CD14-positive monocyte (primary cell): ENCODE results near the gene EML4. TPM values are rescaled to one million over a fixed set of nuclear protein-coding genes. Genes with fewer than 3 reads are reported as not detected.
"Not testable (repeated sequence)": the region's sequence is repeated elsewhere in the genome, so short reads cannot be mapped to it uniquely, and the experiment has no call there.

Experiments used
- DNase-seq, 3 donors: peaks; one replicate each; pipeline ENCODE4 v3.0.0-alpha.2; 2011 to 2022
- H2AFZ ChIP-seq: 2 replicates; pipeline ENCODE4 v1.6.0; 2012; ENCODE audit warnings: mild to moderate bottlenecking, low read depth, low read length, inconsistent platforms; ENCODE audit not compliant: insufficient read depth, poor library complexity, severe bottlenecking
- H3K27ac ChIP-seq, 2 donors: 1 replicate in 1 of 2; 2 replicates in 1 of 2; pipeline ENCODE4 v1.5.1; 2012 to 2013; ENCODE audit warnings: low read length in 2 of 2, control low read depth in 1 of 2, inconsistent platforms in 1 of 2, low read depth in 1 of 2, mild to moderate bottlenecking in 1 of 2
- H3K27me3 ChIP-seq, 2 donors: one replicate each; pipeline versions ENCODE4 v1.6.0 to v1.6.1; 2011 to 2013; ENCODE audit warnings: low read length in 2 of 2; ENCODE audit not compliant: control insufficient read depth in 2 of 2, insufficient read depth in 2 of 2
- H3K36me3 ChIP-seq, 2 donors: replicated peaks in 1 of 2; 1 replicate in 1 of 2; 2 replicates in 1 of 2; pipeline versions ENCODE4 v1.5.1 to v1.6.1; 2012 to 2013; ENCODE audit warnings: low read length in 2 of 2, control low read depth in 1 of 2, inconsistent platforms in 1 of 2, mild to moderate bottlenecking in 1 of 2; ENCODE audit not compliant: insufficient read depth in 2 of 2, control insufficient read depth in 1 of 2
- H3K4me1 ChIP-seq, 2 donors: 1 replicate in 1 of 2; 2 replicates in 1 of 2; pipeline versions ENCODE4 v1.5.1 to v1.6.1; 2012 to 2013; ENCODE audit warnings: low read length in 2 of 2, control low read depth in 1 of 2, inconsistent platforms in 1 of 2, mild to moderate bottlenecking in 1 of 2, moderate library complexity in 1 of 2; ENCODE audit not compliant: insufficient read depth in 2 of 2, control insufficient read depth in 1 of 2
- H3K4me2 ChIP-seq: replicated peaks from 2 replicates; pipeline ENCODE3; 2012; ENCODE audit warnings: low read length, moderate library complexity, mild to moderate bottlenecking; ENCODE audit not compliant: poor library complexity, severe bottlenecking; ENCODE audit errors: extremely low read depth
- H3K4me3 ChIP-seq, 3 experiments: fragments of 200-600 bp in 1 of 3; sonication (generic) in 1 of 3; replicated peaks in 1 of 3; 1 replicate in 2 of 3; 2 replicates in 1 of 3; pipeline ENCODE4 v1.5.1; 2011 to 2013; ENCODE audit warnings: low read length in 3 of 3, mild to moderate bottlenecking in 3 of 3, control low read depth in 2 of 3, low read depth in 2 of 3, inconsistent platforms in 1 of 3, moderate library complexity in 1 of 3
- H3K79me2 ChIP-seq: 2 replicates; pipeline ENCODE4 v1.6.0; 2012; ENCODE audit warnings: mild to moderate bottlenecking, control low read depth, inconsistent platforms, low read length, moderate library complexity; ENCODE audit not compliant: insufficient read depth
- H3K9ac ChIP-seq: 2 replicates; pipeline ENCODE4 v1.6.0; 2017; ENCODE audit warnings: low read length, mild to moderate bottlenecking; ENCODE audit not compliant: insufficient read depth, poor library complexity, severe bottlenecking
- H3K9me3 ChIP-seq, 2 donors: replicated peaks in 1 of 2; 1 replicate in 1 of 2; 2 replicates in 1 of 2; pipeline versions ENCODE4 v1.5.1 to v1.6.1; 2012 to 2013; ENCODE audit warnings: low read length in 2 of 2, control low read depth in 1 of 2; ENCODE audit not compliant: control insufficient read depth in 1 of 2, insufficient read depth in 1 of 2
- H4K20me1 ChIP-seq: 2 replicates; pipeline ENCODE4 v1.6.0; 2012; ENCODE audit warnings: mild to moderate bottlenecking, low read length, control low read depth, moderate library complexity; ENCODE audit not compliant: insufficient read depth
- H3K27ac Mint-ChIP-seq, 7 donors: one replicate each; pipeline ENCODE4 v1.8.0; 2020; ENCODE audit warnings: mild to moderate bottlenecking in 7 of 7, mixed read lengths in 7 of 7, moderate library complexity in 6 of 7, inconsistent platforms in 2 of 7
- H3K27me3 Mint-ChIP-seq, 3 donors: one replicate each; pipeline ENCODE4 v1.8.0; 2021 to 2022; ENCODE audit warnings: low read depth in 3 of 3, mild to moderate bottlenecking in 3 of 3, mixed read lengths in 3 of 3, moderate library complexity in 3 of 3, inconsistent platforms in 1 of 3
- H3K36me3 Mint-ChIP-seq, 2 donors: one replicate each; pipeline ENCODE4 v1.8.0; 2020; ENCODE audit warnings: mixed read lengths in 2 of 2, inconsistent platforms in 1 of 2, mild to moderate bottlenecking in 1 of 2
- H3K4me1 Mint-ChIP-seq: one replicate; pipeline ENCODE4 v1.8.0; 2020; ENCODE audit warnings: mild to moderate bottlenecking, mixed read lengths
- H3K4me3 Mint-ChIP-seq, 2 donors: one replicate each; pipeline ENCODE4 v1.8.0; 2020; ENCODE audit warnings: mild to moderate bottlenecking in 2 of 2, mixed read lengths in 2 of 2, moderate library complexity in 1 of 2
- H3K9me3 Mint-ChIP-seq, 7 donors: one replicate each; pipeline ENCODE4 v1.8.0; 2020 to 2022; ENCODE audit warnings: mixed read lengths in 7 of 7, mild to moderate bottlenecking in 6 of 7, moderate library complexity in 6 of 7, inconsistent platforms in 2 of 7
- CTCF ChIP-seq: fragments of 200-600 bp; IDR thresholded peaks from one replicate; pipeline ENCODE4 v1.8.0; 2022; ENCODE audit warnings: antibody characterized with exemption, mild to moderate bottlenecking
- WGBS: methylation state at CpG from one replicate; pipeline ENCODE4 v1.1.5; 2013; ENCODE audit warnings: missing lambda C conversion rate; ENCODE audit not compliant: insufficient coverage; 5-methylcytosine and 5-hydroxymethylcytosine counted together
- intact Hi-C, 2 donors: fragments of 100-400 bp; cut with micrococcal nuclease; formaldehyde crosslinking; loops; one replicate each; pipeline versions ENCODE4 v1.15.0 to v1.15.1; 2023
- polyA plus RNA-seq, 3 donors: library from polyadenylated mRNA; depleted of rRNA in 1 of 3; unstranded in 2 of 3; stranded (reverse) in 1 of 3; fragments of 300-500 nt in 2 of 3; fragments of >200 nt in 1 of 3; fragmentation: Illumina TruSeq in 2 of 3; gene quantifications; 1 replicate in 2 of 3; 2 replicates in 1 of 3; pipeline ENCODE4 v1.2.3, GENCODE V29; 2012 to 2021

EML4 gene
- polyA plus RNA-seq, 3 donors: 11.5 to 24.3 (median 15.0) TPM

- peaks cover 81% of the 10 kb centered on the region for H3K79me2 ChIP-seq
- H3K4me1 ChIP-seq: peaks cover 25 to 32% of the 10 kb centered on the region in 2 donors
- H3K9ac ChIP-seq: no peak overlapping the region
These were observed 3.4 kb downstream of the EML4 start for GRCh38 chr2:42172566-42172965.

GRCh38 chr2:42173467-42173866 lies 4.3 kb downstream of the EML4 start:
- H3K27me3 Mint-ChIP-seq, DNase-seq, H3K27me3 ChIP-seq, H3K9me3 ChIP-seq, H3K4me3 ChIP-seq, H3K27ac Mint-ChIP-seq, intact Hi-C loops, H3K4me3 Mint-ChIP-seq, H3K4me2 ChIP-seq, H3K36me3 ChIP-seq, H3K27ac ChIP-seq, H3K9me3 Mint-ChIP-seq, H2AFZ ChIP-seq, H3K9ac ChIP-seq: not testable (repeated sequence)
- H3K4me1 ChIP-seq: peaks cover 25 to 32% of the 10 kb centered on the region in 2 donors
- peaks cover 90% of the 10 kb centered on the region for H3K79me2 ChIP-seq
- Mint-ChIP-seq H3K36me3 (peaks cover 11 to 15% of the 10 kb centered on the region in 2 donors), H3K4me1 (peaks cover 14% of the 10 kb centered on the region)
- H4K20me1 ChIP-seq: peaks cover 73% of the 10 kb centered on the region
- 100% methylated on average over 2 of the region's 2 CpGs for WGBS

More at GRCh38 chr2:42172566-42172965, 3.4 kb downstream of the EML4 start:
- H3K27me3 ChIP-seq: no peaks in the 10 kb centered on the region
- peaks cover 11 to 12% of the 10 kb centered on the region in 2 donors for H3K36me3 Mint-ChIP-seq
- peaks cover 0 to 3% (median 0%) of the 10 kb centered on the region in 7 donors for H3K9me3 Mint-ChIP-seq
- WGBS: no CpG with 5 or more reads among the region's 1 CpG
- peaks cover 11% of the 10 kb centered on the region for H3K4me1 Mint-ChIP-seq
- intact Hi-C loops: no loop called here
- H3K27ac ChIP-seq: no peak overlapping the region
- no peaks in the 10 kb centered on the region for H3K36me3 ChIP-seq
- peaks cover 64% of the 10 kb centered on the region for H4K20me1 ChIP-seq
- no peak overlapping the region for H3K4me3 ChIP-seq
- no peak overlapping the region for H3K27ac Mint-ChIP-seq
- peaks cover 0 to 3% (median 1%) of the 10 kb centered on the region in 3 donors for H3K27me3 Mint-ChIP-seq
- H3K9me3 ChIP-seq: no peaks in the 10 kb centered on the region
- no peak overlapping the region for H3K4me3 Mint-ChIP-seq
- no peak for TF ChIP-seq CTCF
- no peak for DNase-seq
- no peak overlapping the region for H2AFZ ChIP-seq
- H3K4me2 ChIP-seq: no peak overlapping the region
